K562 (cell line): ENCODE measurements around the gene SLC6A9. TPM values are rescaled to one million over a fixed set of nuclear protein-coding genes. Genes with fewer than 3 reads are reported as not detected.

Experiments used
- ATAC-seq: fragments of 200-7000 bp; cut with Tn5 transposase; 3 replicates; pipeline ENCODE4 v1.9.1; 2020; ENCODE audit warnings: moderate library complexity
- BruUV-seq: library from RNA; stranded (reverse); fragments of 400-500 nt; replicated peaks from 2 replicates; lab custom pipeline; 2021; lab: Mats Ljungman, UMichigan
- CTCF ChIA-PET: fragments of 300-600 bp; formaldehyde crosslinking; extraction: SDS; loops from one replicate; lab custom pipeline; 2021; ENCODE audit warnings: low intra/inter-chr PET ratio; lab: Yijun Ruan, JAX
- POLR2A ChIA-PET: fragments of 300-600, 350-650 bp; sonication (Branson Sonifier 250); formaldehyde crosslinking; extraction: SDS; loops from one replicate; lab custom pipeline; 2021; ENCODE audit warnings: antibody characterized with exemption, inconsistent platforms; lab: Yijun Ruan, JAX
- DNase-seq, 4 experiments: peaks; one replicate each; pipeline versions ENCODE4 v3.0.0 to v3.0.0-alpha.2; 2011 to 2018; ENCODE audit warnings: low spot score in 3 of 4, mixed read lengths in 3 of 4; ENCODE audit errors: extremely low read depth in 1 of 4
- FAIRE-seq: peaks from 2 replicates; lab custom pipeline; 2011; peaks lifted over from hg19 to GRCh38; lab: Jason Lieb, UNC
- H2AFZ ChIP-seq: 2 replicates; pipeline ENCODE4 v1.6.0; 2011; ENCODE audit warnings: low read depth, low read length, control low read depth, inconsistent platforms
- H3K27ac ChIP-seq: fragments of 200-600 bp; 3 replicates; pipeline ENCODE4 v1.8.0; 2011; ENCODE audit warnings: low read depth, mild to moderate bottlenecking, control low read depth, inconsistent platforms, low read length, moderate library complexity, mixed read lengths; ENCODE audit errors: extremely low read depth
- H3K27me3 ChIP-seq, 2 experiments: fragments of 300-600 bp in 1 of 2; 2 replicates in 1 of 2; 3 replicates in 1 of 2; pipeline versions ENCODE4 v1.6.0 to v1.8.0; 2011; ENCODE audit warnings: inconsistent platforms in 2 of 2, low read length in 2 of 2, mild to moderate bottlenecking in 1 of 2, mixed read lengths in 1 of 2, moderate library complexity in 1 of 2; ENCODE audit not compliant: control insufficient read depth in 2 of 2, insufficient read depth in 2 of 2
- H3K36me3 ChIP-seq: fragments of 300-600 bp; 3 replicates; pipeline ENCODE4 v1.8.0; 2011; ENCODE audit warnings: mild to moderate bottlenecking, low read length, inconsistent platforms; ENCODE audit not compliant: control insufficient read depth, insufficient read depth
- H3K4me1 ChIP-seq, 2 experiments: fragments of 200-600 bp in 1 of 2; replicated peaks in 1 of 2; 2 replicates in 1 of 2; 3 replicates in 1 of 2; pipeline versions ENCODE4 v1.5.1 to v1.8.0; 2011; ENCODE audit warnings: inconsistent platforms in 2 of 2, low read length in 2 of 2, mild to moderate bottlenecking in 1 of 2, mixed read lengths in 1 of 2, moderate library complexity in 1 of 2; ENCODE audit not compliant: control insufficient read depth in 2 of 2, insufficient read depth in 2 of 2
- H3K4me2 ChIP-seq: 2 replicates; pipeline ENCODE4 v1.6.1; 2011; ENCODE audit warnings: low read length, control low read depth, inconsistent platforms, mixed read lengths; ENCODE audit not compliant: insufficient read depth
- H3K4me3 ChIP-seq: fragments of 200-600 bp; sonication (generic), shearing (Covaris generic); 2 replicates; pipeline ENCODE4 v1.5.1; 2016; ENCODE audit warnings: control low read depth, inconsistent platforms
- H3K79me2 ChIP-seq: fragments of 200-600 bp; 3 replicates; pipeline ENCODE4 v1.8.0; 2011; ENCODE audit warnings: low read length, inconsistent platforms; ENCODE audit not compliant: control insufficient read depth, insufficient read depth
- H3K9ac ChIP-seq, 2 experiments: 2 replicates each; pipeline versions ENCODE4 v1.6.0 to v1.6.1; 2011; ENCODE audit warnings: low read depth in 2 of 2, low read length in 2 of 2, control low read depth in 1 of 2, inconsistent platforms in 1 of 2, mild to moderate bottlenecking in 1 of 2, mixed read lengths in 1 of 2; ENCODE audit not compliant: insufficient read depth in 1 of 2
- H3K9me1 ChIP-seq: one replicate; pipeline ENCODE4 v1.6.0; 2011; ENCODE audit warnings: inconsistent platforms, mild to moderate bottlenecking, low read length, moderate library complexity; ENCODE audit not compliant: control insufficient read depth, insufficient read depth
- H3K9me3 ChIP-seq: replicated peaks from 2 replicates; pipeline ENCODE4 v1.5.1; 2011; ENCODE audit warnings: low read depth, low read length, inconsistent platforms; ENCODE audit not compliant: control insufficient read depth, insufficient read depth
- H4K20me1 ChIP-seq: replicated peaks from 2 replicates; pipeline ENCODE4 v1.6.1; 2011; ENCODE audit warnings: low read length, inconsistent platforms, mixed read lengths; ENCODE audit not compliant: control insufficient read depth, insufficient read depth
- ADNP ChIP-seq: fragments of 200-800 bp; sonication (Bioruptor generic); IDR thresholded peaks from 2 replicates; pipeline ENCODE4 v1.6.1; 2016; ENCODE audit warnings: missing genetic modification characterization, missing compliant biosample characterization
- BDP1 ChIP-seq: IDR thresholded peaks from 3 replicates; pipeline ENCODE4 v1.6.1; 2011; ENCODE audit not compliant: insufficient read length, insufficient read depth
- CHCHD3 ChIP-seq: fragments of 250-450 bp; sonication (Bioruptor Pico); IDR thresholded peaks from 2 replicates; pipeline ENCODE4 v2.1.2; 2022; ENCODE audit warnings: mild to moderate bottlenecking
- ELF1 ChIP-seq: fragments of 200-800 bp; sonication (Bioruptor generic); IDR thresholded peaks from 2 replicates; pipeline ENCODE4 v1.6.1; 2016; ENCODE audit warnings: missing genetic modification characterization, missing compliant biosample characterization
- FOXM1 ChIP-seq, 2 experiments: fragments of 450-650 bp in 1 of 2; sonication (generic) in 1 of 2; formaldehyde crosslinking in 1 of 2; IDR thresholded peaks; 2 replicates each; pipeline versions ENCODE4 v1.6.1 to v1.9.0; 2017 to 2022; ENCODE audit warnings: low read depth in 2 of 2, mild to moderate bottlenecking in 2 of 2, missing genetic modification reagents in 1 of 2, moderate library complexity in 1 of 2
- PRMT5 ChIP-seq: sonication (generic); formaldehyde crosslinking; IDR thresholded peaks from 2 replicates; pipeline ENCODE4 v1.5.0; 2020; ENCODE audit warnings: missing genetic modification reagents
- RB1 ChIP-seq: fragments of 450-650 bp; IDR thresholded peaks from 2 replicates; pipeline ENCODE4 v1.6.1; 2017; ENCODE audit warnings: low read depth, mild to moderate bottlenecking
- RBBP5 ChIP-seq: fragments of 200-600 bp; sonication (generic); IDR thresholded peaks from 2 replicates; pipeline ENCODE4 v1.6.1; 2012; ENCODE audit warnings: borderline replicate concordance, mild to moderate bottlenecking, low read length, control low read depth, inconsistent platforms; ENCODE audit not compliant: insufficient read depth, poor library complexity, severe bottlenecking
- SMARCE1 ChIP-seq: fragments of 450-650 bp; IDR thresholded peaks from 2 replicates; pipeline ENCODE4 v1.7.1; 2016; ENCODE audit warnings: mild to moderate bottlenecking
- THRAP3 ChIP-seq: fragments of 450-650 bp; IDR thresholded peaks from 2 replicates; pipeline ENCODE4 v1.6.1; 2016; ENCODE audit warnings: mild to moderate bottlenecking, inconsistent platforms, borderline replicate concordance
- ZEB2 ChIP-seq: fragments of 450-650 bp; IDR thresholded peaks from 2 replicates; pipeline ENCODE4 v1.6.1; 2016
- ZNF232 ChIP-seq: sonication (generic); formaldehyde crosslinking; IDR thresholded peaks from 2 replicates; pipeline ENCODE4 v1.8.0; 2022; ENCODE audit warnings: mild to moderate bottlenecking, missing genetic modification reagents
- ZNF707 ChIP-seq: fragments of 250-450 bp; sonication (Bioruptor Pico); conservative IDR thresholded peaks from 2 replicates; pipeline ENCODE4 v1.8.0; 2022; ENCODE audit warnings: inconsistent platforms, mild to moderate bottlenecking, moderate library complexity
- WGBS: fragments of 100-300 bp; shearing (Covaris generic); methylation state at CpG from one replicate; pipeline ENCODE4 v1.1.6; 2016; ENCODE audit warnings: low coverage, mixed read lengths; ENCODE audit not compliant: insufficient coverage; ENCODE audit errors: missing lambda C conversion rate; 5-methylcytosine and 5-hydroxymethylcytosine counted together
- in situ Hi-C: fragments of 300-500 bp; cut with MboI; formaldehyde crosslinking; loops from 4 replicates; pipeline ENCODE4 v1.15.0; 2018; ENCODE audit warnings: inconsistent platforms, mixed read lengths
- intact Hi-C: fragments of 100-400 bp; cut with micrococcal nuclease; formaldehyde crosslinking; loops from 2 replicates; pipeline ENCODE4 v1.14.2; 2022
- polyA plus RNA-seq, 8 experiments: library from polyadenylated mRNA; depleted of rRNA in 4 of 8; stranded (reverse) in 5 of 8; unstranded in 3 of 8; fragments of >200 nt; fragmentation: Nextera tagmentation in 2 of 8; fragmentation: Illumina TruSeq in 1 of 8; extraction: Ambion mirVana in 2 of 8; extraction: Trizol in 1 of 8; gene quantifications; 2 replicates each; pipeline versions ENCODE4 v1.2.1 to v1.2.3, GENCODE V29; 2011 to 2014; ENCODE audit warnings: inconsistent platforms in 1 of 8, missing spikeins in 1 of 8
- total RNA-seq, 7 experiments: library from RNA; depleted of rRNA in 6 of 7; stranded (reverse); fragments of >200 nt in 6 of 7; fragmentation: Illumina TruSeq in 2 of 7; extraction: Trizol in 2 of 7; gene quantifications; 2 replicates each; pipeline versions ENCODE4 v1.2.1 to v1.2.3, GENCODE V29; 2011 to 2021; ENCODE audit warnings: low replicate concordance in 1 of 7
- TF ChIP-seq, protein P1 (sequence below): fragments of 250-450 bp; sonication (Bioruptor Pico); IDR thresholded peaks from 2 replicates; pipeline ENCODE4 v1.4.0; 2020; ENCODE audit warnings: borderline replicate concordance
- TF ChIP-seq, protein P2 (sequence below), 2 experiments: IDR thresholded peaks in 1 of 2; conservative IDR thresholded peaks in 1 of 2; 2 replicates each; pipeline ENCODE4 v1.6.1; 2016; ENCODE audit warnings: low read depth in 2 of 2, mild to moderate bottlenecking in 1 of 2, missing compliant biosample characterization in 1 of 2, missing genetic modification characterization in 1 of 2, moderate library complexity in 1 of 2

Gene SLC6A9
- total and polyA plus RNA-seq, 9 of the 15 experiments (the other 6 are each of a cell fraction or from before 2014, with no cell fraction given), result 0.17 to 18.7 (median 2.9) TPM

DNA sequence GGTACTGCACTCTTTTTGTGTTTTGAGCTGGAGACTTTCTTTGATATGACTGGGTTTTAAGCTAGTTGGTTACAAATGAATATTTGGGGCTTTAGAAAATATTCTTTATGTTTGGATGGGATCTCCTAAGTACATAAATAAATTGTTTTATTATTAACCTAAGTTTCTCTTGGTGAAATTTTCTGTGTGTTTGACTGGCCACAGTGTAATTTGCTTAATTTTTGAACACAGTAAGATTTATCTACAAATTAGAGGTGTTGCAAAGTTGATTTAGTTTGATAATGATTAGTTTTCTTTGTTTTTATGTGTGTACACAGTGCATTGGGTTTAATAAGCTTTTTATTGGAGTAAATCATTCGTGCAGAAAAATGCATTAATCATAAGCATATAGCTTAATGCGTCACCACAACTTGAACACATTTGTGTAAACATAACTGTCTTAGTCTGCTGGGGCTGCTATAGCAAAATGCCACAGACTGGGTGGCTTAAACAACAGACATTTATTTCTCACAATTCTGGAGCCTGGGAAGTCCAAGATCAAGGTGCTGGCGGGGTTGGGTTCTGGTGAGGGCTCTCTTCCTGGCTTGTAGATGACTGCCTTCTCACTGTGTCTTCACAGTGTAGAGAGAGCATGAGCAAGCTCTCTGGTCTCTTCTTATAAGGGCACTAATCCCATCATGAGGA lies 17.4 kb upstream of the SLC6A9 start:
- ATAC-seq (0 out of 3 replicates have a peak, but pooled peaks have one; percentile 3), FAIRE-seq (no peak), DNase-seq (no peak)
- in situ Hi-C loops (loop anchor here (5.0 kb wide), 1 partner anchor 521 kb away; no protein-coding TSS in a partner anchor), intact Hi-C loops (loop anchor here (2.0 to 5.0 kb wide), 3 partner anchors 54 to 821 kb away; partner anchors contain the start of gene ARTN)
- Histone ChIP-seq H2AFZ (peak overlapping the region; percentile 97), H3K27ac (peak overlapping the region; percentile 93), H3K36me3 (no peaks in the 10 kb centered on the region), H4K20me1 (no peaks in the 10 kb centered on the region), H3K9me1 (no peaks in the 10 kb centered on the region), H3K79me2 (no peaks in the 10 kb centered on the region), H3K9ac (peak overlapping the region in 1 of 2 experiments; percentile 80; a peak in 2 of 4 replicates), H3K4me1 (peaks cover 18 to 42% of the 10 kb centered on the region in 2 experiments; a peak in 4 of 5 replicates), H3K9me3 (no peaks in the 10 kb centered on the region), H3K4me3 (peak overlapping the region; percentile 19; the same call in 1 of the 2 replicates), H3K27me3 (no peaks in the 10 kb centered on the region), H3K4me2 (peak overlapping the region; percentile 83)
- CTCF ChIA-PET, result interaction anchor here (1.1 to 3.2 kb wide), 4 partner anchors 12 to 285 kb away, joined by 4 to 33 read pairs (median 7); no protein-coding TSS in a partner anchor
- BruUV-seq, result TSS peak; percentile 67
- POLR2A ChIA-PET, result interaction anchor here (0.6 to 2.6 kb wide), 21 partner anchors 8 to 829 kb away, joined by 3 to 17 read pairs (median 3); partner anchors contain the start of gene SLC6A9
- WGBS, result 65% methylated on average over 3 of the region's 3 CpGs
- TF ChIP-seq ZNF707 (CRISPR knock-in tag), result no peak
- TF ChIP-seq ZEB2, result no peak
- no peak for TF ChIP-seq ZNF232
- peak; percentile 10; the same call in 1 of the 2 replicates for TF ChIP-seq SMARCE1
- TF ChIP-seq, protein P1, sequence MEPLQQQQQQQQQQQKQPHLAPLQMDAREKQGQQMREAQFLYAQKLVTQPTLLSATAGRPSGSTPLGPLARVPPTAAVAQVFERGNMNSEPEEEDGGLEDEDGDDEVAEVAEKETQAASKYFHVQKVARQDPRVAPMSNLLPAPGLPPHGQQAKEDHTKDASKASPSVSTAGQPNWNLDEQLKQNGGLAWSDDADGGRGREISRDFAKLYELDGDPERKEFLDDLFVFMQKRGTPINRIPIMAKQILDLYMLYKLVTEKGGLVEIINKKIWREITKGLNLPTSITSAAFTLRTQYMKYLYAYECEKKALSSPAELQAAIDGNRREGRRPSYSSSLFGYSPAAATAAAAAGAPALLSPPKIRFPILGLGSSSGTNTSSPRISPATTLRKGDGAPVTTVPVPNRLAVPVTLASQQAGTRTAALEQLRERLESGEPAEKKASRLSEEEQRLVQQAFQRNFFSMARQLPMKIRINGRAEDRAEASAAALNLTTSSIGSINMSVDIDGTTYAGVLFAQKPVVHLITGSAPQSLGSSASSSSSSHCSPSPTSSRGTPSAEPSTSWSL (CRISPR knock-in tag), result no peak
- peak; percentile 16 for TF ChIP-seq RBBP5
- TF ChIP-seq PRMT5 (CRISPR knock-in tag), result no peak
- TF ChIP-seq ELF1 (tag), result 0 out of 2 replicates have a peak, but pooled peaks have one; percentile 32
- TF ChIP-seq RB1, result no peak
- TF ChIP-seq, protein P2, sequence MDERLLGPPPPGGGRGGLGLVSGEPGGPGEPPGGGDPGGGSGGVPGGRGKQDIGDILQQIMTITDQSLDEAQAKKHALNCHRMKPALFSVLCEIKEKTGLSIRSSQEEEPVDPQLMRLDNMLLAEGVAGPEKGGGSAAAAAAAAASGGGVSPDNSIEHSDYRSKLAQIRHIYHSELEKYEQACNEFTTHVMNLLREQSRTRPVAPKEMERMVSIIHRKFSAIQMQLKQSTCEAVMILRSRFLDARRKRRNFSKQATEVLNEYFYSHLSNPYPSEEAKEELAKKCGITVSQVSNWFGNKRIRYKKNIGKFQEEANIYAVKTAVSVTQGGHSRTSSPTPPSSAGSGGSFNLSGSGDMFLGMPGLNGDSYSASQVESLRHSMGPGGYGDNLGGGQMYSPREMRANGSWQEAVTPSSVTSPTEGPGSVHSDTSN (CRISPR knock-in tag; IDR thresholded peaks at IDR 0.05; ENCODE audit: low read depth), result no peak
- TF ChIP-seq, protein P2 (tag; conservative IDR thresholded peaks at IDR 0.05; ENCODE audit: low read depth), result peak; percentile 27; the same call in 1 of the 2 replicates
- TF ChIP-seq FOXM1 (IDR thresholded peaks at IDR 0.05; ENCODE audit: low read depth), result 0 out of 2 replicates have a peak, but pooled peaks have one; percentile 6
- no peak for TF ChIP-seq FOXM1 (CRISPR knock-in tag; IDR thresholded peaks at IDR 0.05; ENCODE audit: low read depth)
- no peak for TF ChIP-seq THRAP3
- no peak for TF ChIP-seq BDP1
- peak; percentile 15; the same call in 1 of the 2 replicates for TF ChIP-seq ADNP
- TF ChIP-seq CHCHD3, result no peak
